AML-193 (cell line): ENCODE measurements around the gene DIAPH3.

Experiments
- DNase-seq, 2 experiments: peaks; one replicate each; lab custom pipeline; 2025; lab: John Stamatoyannopoulos, UW

The DIAPH3 gene

DNA sequence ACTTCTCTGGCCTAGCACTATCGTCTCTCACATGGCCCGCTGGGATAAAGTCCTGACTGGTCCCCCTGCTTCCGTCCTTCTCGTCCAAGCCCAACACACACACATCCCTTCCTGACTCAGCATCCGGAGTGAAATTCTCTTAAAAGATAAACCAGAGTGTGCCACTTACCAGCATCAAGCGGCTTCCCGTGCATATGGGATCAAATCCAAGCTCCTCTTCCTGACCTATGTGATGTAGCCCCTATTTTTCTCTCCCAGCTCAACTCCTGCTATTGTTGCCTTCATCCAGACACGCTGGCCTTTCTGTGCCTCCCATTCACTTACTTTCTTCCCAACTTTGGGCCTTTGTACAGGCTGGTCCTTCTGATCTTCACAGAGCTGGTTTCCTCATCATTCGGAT, 530.4 kb downstream of the DIAPH3 start:
- DNase-seq = no peak

DNA sequence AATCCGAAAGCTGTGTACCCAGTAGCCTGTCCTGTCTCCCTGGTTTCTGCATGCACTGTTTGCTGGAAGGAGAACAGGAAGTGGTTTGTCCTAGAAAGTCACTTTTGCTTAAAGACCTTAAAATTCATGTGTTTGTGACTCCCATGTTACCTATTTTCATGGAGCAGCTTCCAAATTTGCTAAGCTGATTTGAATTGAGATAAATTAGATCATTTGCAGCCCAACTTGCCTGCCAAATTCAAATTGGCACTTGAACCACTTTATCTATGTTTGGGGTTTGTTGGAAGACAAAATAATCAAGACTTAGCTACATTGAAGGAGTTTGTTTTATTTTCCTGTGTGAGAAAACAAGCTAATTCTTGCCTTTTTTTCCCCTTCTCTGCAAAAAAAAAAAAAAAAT, 532.5 kb downstream of the DIAPH3 start:
- no peak for DNase-seq

DNA sequence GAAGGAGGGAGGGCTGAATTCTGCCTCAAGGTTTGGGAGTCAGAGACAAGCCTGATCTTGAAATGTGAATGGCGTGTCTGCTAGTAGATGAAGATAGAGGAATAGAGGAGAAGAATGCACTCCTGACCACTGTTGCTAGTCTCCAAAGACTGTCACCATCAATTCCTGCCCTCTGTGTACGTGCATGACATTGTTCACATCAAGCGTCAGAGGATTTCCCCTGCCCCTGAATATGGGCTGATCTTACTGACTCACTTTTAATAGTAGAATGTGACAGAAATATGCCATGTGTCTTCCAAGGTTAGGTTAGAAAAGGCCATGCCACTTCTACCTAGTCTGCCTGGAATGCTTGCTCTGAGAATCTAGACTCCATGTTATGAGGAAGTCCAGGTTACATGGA, 538.6 kb downstream of the DIAPH3 start:
- DNase-seq = no peak

DNA sequence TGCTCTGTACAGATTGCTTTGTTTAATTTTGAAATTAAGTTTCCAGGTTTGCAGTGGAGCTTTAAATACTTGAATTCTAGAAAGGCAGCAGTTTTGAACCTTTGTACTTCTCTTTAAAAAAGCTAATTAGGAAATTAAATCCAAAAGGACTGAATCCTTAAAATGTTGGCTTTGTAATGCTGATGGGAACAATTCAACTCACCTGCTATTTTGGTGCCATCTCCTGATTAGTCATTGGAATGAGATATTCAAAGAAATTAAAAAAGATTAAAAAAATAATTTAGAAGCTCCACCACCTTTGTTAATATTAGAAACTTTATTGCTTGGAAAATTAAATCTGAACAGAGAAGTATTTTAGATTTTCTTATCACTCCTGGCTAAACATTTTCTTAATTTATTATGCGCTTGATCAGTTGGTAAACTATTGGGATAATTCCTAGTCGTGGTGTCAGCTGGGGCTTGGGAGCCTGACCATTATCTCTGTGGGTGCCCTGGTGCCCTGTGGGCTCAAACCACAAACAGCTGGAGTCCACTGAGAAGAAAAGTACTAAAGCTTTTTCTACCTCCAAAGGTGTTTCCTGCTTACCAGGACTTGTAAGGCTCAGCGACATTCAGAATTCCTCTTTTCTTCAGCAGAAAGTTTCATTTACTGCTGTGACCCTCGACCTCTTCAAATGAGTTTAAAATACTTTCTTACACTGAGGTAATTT, 540.4 kb downstream of the DIAPH3 start:
- no peak for DNase-seq

DNA sequence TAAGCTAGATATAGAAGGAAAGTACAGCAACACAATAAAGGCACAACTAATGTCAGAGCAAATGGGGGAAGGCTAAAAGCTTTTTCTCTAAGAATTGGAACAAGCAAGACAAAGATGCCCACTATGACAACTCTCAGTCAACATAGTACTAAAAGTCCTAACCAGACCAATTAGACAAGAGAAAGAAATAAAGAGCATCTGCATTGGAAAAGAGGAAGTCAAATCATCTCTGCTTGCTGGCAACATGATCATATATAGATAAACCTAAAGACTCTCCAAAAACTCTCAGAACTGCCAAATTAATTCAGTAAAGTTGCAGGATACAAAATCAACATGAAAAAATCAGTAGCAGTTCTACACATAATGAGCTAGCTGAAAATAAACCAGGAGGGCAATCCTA, 542.0 kb downstream of the DIAPH3 start:
- DNase-seq = no peak
